Fibroblast of the aortic adventitia (primary cell): Measurements from ENCODE around the gene QRFP. TPM values are rescaled to one million over a fixed set of nuclear protein-coding genes. Genes with fewer than 3 reads are reported as not detected.
"Not testable (repeated sequence)": the region's sequence is repeated elsewhere in the genome, so short reads cannot be mapped to it uniquely, and the experiment has no call there.

ENCODE experiments used
- DNase-seq: peaks from one replicate; pipeline ENCODE4 v3.0.0-alpha.2; 2010; ENCODE audit warnings: low read depth
- H3K4me3 ChIP-seq: 2 replicates; pipeline ENCODE4 v1.5.1; 2011; ENCODE audit warnings: low read depth, mild to moderate bottlenecking, control low read depth, low read length, moderate library complexity
- total RNA-seq: library from RNA; depleted of rRNA; stranded (reverse); fragments of >200 nt; gene quantifications from 2 replicates; pipeline ENCODE4 v1.2.3, GENCODE V29; 2012; ENCODE audit warnings: low replicate concordance
- TF ChIP-seq, protein P1 (sequence below): IDR thresholded peaks from 2 replicates; pipeline ENCODE4 v1.5.1; 2011; ENCODE audit warnings: mild to moderate bottlenecking, low read length, control low read depth, inconsistent platforms; ENCODE audit not compliant: insufficient read depth

The QRFP gene
- total RNA-seq, 1 donor = not detected

DNA sequence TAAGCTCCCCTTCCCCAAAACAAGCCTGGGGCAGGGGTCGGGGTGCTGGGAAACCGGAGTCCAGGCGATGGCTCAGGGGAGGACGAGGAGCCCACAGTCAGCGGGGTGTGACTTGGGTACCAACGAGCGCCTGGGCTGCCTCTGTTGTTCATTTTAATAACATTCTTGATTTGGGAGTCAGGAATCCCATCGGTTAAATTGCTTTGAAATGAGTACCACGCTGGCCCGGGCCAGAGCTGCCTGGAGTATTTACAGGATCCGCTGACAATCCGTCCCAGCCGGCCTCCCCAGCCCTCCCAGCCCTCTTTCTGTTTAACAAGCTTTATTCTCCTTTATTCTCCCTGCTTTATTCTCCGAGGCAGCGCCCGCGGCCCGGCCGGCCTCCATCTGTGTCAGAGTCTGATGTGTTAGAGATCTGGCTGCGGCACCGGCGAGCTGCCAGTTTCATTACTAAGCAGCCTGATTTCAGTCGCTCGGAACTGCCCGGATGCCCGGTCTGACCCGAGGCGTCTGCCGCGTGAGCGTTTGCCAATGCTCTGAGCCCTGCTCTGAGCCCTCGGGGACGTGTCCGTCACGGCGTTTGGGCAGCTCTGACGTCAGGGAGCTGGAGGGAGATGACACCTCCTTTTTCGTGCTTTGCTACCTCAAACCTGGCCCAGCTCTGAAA, 16.5 kb upstream of the QRFP start:
- H3K4me3 ChIP-seq = no peak overlapping the region

DNA sequence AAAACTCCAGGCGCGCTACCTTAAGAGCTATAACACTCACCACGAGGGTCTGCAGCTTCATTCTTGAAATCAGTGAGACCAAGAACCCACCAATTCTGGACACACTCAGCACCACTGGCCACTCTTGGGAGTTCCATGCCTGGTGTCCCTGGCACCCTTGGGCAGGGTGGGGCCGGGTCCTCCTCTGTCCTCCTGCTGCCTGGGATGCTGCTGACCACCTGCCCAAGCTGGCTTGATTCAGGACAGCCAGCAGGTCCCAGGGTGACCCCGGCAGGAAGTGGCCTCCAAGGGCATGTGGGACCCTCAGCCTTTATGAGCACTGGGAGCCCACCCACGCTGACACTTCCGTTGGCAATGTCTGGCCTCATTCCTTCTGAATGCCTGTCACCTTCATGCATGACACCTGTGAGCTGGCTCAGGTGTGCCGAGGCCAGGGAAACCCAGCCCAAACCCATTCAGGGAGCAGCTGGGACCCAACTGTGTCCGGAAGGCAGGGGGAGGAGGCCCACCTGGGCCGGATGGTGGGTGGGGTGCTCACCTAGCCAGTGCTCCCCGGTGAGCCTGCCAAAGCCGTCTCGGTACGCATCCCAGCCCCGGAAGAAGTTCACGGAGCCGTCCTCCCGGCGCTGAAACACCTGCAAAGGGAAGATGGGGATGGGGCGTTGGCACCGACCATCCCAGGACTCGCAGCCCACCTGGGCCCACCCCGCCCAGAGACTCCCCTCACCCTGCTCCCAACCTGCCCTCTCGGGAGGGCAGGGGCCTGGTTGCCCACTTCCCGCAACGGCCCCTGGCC, 14.8 kb upstream of the QRFP start:
- TF ChIP-seq, protein P1, sequence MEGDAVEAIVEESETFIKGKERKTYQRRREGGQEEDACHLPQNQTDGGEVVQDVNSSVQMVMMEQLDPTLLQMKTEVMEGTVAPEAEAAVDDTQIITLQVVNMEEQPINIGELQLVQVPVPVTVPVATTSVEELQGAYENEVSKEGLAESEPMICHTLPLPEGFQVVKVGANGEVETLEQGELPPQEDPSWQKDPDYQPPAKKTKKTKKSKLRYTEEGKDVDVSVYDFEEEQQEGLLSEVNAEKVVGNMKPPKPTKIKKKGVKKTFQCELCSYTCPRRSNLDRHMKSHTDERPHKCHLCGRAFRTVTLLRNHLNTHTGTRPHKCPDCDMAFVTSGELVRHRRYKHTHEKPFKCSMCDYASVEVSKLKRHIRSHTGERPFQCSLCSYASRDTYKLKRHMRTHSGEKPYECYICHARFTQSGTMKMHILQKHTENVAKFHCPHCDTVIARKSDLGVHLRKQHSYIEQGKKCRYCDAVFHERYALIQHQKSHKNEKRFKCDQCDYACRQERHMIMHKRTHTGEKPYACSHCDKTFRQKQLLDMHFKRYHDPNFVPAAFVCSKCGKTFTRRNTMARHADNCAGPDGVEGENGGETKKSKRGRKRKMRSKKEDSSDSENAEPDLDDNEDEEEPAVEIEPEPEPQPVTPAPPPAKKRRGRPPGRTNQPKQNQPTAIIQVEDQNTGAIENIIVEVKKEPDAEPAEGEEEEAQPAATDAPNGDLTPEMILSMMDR = no peak
- DNase-seq = no peak
- no peak overlapping the region for H3K4me3 ChIP-seq

More for the DNA sequence above, 16.5 kb upstream of the QRFP start:
- TF ChIP-seq, protein P1 = no peak
- peak; percentile 64 for DNase-seq

DNA sequence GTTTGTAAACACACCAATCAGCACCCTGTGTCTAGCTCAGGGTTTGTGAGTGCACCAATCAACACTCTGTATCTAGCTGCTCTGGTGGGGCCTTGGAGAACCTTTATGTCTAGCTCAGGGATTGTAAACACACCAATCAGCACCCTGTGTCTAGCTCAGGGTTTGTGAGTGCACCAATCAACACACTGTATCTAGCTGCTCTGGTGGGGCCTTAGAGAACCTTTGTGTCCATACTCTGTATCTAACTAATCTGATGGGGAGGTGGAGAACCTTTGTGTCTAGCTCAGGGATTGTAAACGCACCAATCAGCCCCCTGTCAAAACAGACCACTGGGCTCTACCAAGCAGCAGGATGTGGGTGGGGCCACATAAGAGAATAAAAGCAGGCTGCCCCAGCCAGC, 14.1 kb upstream of the QRFP start:
- H3K4me3 ChIP-seq, DNase-seq: not testable (repeated sequence)

DNA sequence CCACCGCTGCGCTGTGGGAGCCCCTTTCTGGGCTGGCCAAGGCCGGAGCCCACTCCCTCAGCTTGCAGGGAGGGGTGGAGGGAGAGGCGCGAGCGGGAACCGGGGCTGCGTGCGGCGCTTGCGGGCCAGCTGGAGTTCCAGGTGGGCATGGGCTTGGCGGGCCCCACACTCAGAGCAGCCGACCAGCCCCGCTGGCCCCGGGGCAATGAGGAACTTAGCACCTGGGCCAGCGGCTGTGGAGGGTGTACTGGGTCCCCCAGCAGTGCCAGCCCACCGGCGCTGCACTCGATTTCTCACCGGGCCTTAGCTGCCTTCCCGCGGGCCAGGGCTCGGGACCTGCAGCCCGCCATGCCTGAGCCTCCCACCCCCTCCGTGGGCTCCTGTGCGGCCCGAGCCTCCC, 13.4 kb upstream of the QRFP start:
- DNase-seq, H3K4me3 ChIP-seq: not testable (repeated sequence)

DNA sequence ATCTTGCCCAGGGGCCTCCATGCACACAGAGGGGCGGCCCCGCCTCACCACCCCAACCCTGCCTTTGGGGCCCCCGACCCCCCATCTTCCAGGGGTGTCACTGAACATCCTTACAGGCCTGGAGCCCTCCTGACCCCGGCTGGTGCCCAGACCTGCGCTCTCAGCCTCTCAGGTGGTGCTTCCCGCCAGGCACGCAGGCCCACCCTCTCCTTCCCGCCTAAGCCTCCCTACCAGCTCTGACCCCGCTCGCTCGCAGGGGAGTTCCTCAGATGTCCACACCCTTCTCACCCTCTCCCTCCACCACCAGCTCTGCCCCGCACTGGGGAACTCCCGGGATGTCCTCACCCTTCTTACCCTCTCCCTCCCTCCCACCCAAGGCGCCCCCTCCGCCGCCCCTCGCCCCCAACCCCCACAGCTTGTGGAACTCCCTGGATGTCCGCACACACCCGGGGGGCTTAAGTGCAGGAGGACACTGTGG, 12.3 kb upstream of the QRFP start:
- DNase-seq = no peak
- TF ChIP-seq, protein P1 = no peak
- no peak overlapping the region for H3K4me3 ChIP-seq

DNA sequence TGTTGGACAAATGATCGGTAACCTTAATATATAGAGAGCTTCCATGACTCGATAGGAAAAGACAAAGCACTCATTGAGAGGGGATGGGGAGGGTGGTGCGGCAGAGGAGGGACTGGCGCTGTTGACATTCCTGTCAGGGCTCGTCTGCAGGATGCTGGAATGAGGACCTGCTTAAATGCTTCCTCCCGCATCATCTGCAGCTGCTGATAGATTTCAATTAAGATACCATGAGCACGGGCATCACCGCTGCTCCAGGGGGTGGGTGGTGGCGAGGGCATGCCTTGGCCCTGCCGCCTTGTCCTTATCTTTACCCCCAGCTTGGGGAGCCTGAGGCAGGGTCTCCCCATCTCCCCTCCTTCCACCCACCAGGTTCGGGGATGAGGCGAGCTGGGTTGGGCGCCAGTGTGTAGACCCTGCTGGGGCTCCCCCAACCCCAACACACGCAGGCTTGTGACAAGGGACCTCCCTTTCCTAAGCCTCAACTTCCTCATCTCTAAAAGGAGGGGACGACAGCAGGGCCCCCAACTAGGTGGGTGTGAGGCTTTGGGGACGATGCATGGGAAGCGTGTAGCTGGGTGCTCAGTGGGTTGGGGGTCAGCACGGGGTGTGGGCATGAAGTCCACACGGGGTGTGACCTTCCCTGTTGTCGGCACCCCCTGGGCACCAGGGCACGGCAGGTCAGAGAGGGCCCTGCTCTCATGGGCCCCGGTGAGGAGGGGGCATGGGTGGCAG, 11.7 kb upstream of the QRFP start:
- TF ChIP-seq, protein P1 = no peak
- DNase-seq = no peak
- H3K4me3 ChIP-seq = no peak overlapping the region

DNA sequence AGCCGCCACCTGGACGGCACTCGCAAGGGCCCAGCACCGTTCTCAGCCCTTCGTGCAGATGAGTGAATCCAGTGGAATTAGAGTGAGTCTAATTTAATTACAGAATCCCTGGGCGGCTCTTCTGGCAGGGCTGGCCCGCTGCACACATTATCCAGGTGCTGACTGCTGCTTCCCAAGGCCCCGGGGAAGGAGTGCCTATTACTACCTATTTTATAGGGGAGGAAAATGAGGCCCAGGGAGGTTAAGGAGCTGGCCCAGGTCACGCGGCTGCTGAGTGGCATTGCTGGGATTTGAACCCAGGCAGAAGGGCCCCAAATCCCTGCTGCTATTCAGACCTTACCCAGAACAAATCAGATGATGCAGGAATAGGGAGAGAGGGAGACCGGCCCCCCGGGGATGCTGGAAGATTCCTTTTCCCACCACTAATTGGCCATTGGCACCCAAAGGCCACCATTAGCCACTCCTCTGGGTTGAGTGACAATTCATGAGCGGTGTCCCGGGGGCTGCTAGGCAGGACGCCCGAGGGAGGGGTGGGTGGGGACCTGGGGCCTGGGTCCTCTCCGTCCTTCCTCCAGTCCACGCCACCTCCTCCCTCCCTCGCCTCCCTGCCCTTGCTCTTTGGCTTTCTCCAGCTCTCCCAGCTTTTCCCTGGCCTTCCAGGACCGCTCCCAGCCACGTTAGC, 10.3 kb upstream of the QRFP start:
- TF ChIP-seq, protein P1 = no peak
- DNase-seq = no peak
- H3K4me3 ChIP-seq = no peak overlapping the region
